MM.1S (cell line): ENCODE data around the gene NUDT21.
"Not testable (repeated sequence)": the region's sequence is repeated elsewhere in the genome, so short reads cannot be mapped to it uniquely, and the experiment has no call there.

Source experiments
- DNase-seq: peaks from one replicate; pipeline ENCODE4 v3.0.0-alpha.2; 2015
- H2AFZ ChIP-seq: fragments of 300-600 bp; sonication (generic); 2 replicates; pipeline ENCODE4 v1.6.0; 2016; ENCODE audit warnings: antibody characterized with exemption, low read length
- H3F3A ChIP-seq: fragments of 300-600 bp; sonication (generic); 2 replicates; pipeline ENCODE4 v1.6.1; 2016; ENCODE audit warnings: mild to moderate bottlenecking, antibody characterized with exemption, low read length, moderate library complexity, mixed read lengths; ENCODE audit not compliant: insufficient read depth
- H3K27ac ChIP-seq: fragments of 300-600 bp; sonication (generic); 2 replicates; pipeline ENCODE4 v1.5.1; 2016; ENCODE audit warnings: mild to moderate bottlenecking, low read length
- H3K27me3 ChIP-seq: fragments of 300-600 bp; sonication (generic); replicated peaks from 2 replicates; pipeline ENCODE4 v1.6.0; 2016; ENCODE audit warnings: low read length; ENCODE audit not compliant: insufficient read depth
- H3K36me3 ChIP-seq: fragments of 300-600 bp; sonication (generic); replicated peaks from 2 replicates; pipeline ENCODE4 v1.6.1; 2016; ENCODE audit warnings: mild to moderate bottlenecking, low read length, mixed read lengths; ENCODE audit not compliant: insufficient read depth
- H3K4me1 ChIP-seq: fragments of 300-600 bp; sonication (generic); 2 replicates; pipeline ENCODE4 v1.6.1; 2016; ENCODE audit warnings: low read length, mixed read lengths
- H3K4me2 ChIP-seq: fragments of 300-600 bp; sonication (generic); 2 replicates; pipeline ENCODE4 v1.6.0; 2016; ENCODE audit warnings: low read depth, low read length
- H3K4me3 ChIP-seq: fragments of 300-600 bp; sonication (generic); 2 replicates; pipeline ENCODE4 v1.5.1; 2016; ENCODE audit warnings: low read length, mixed read lengths
- H3K79me2 ChIP-seq: fragments of 300-600 bp; sonication (generic); 2 replicates; pipeline ENCODE4 v1.6.1; 2016; ENCODE audit warnings: mixed run types, low read length, mixed read lengths
- H3K9ac ChIP-seq: fragments of 300-600 bp; sonication (generic); 2 replicates; pipeline ENCODE4 v1.6.1; 2016; ENCODE audit warnings: low read length, mixed read lengths
- H3K9me2 ChIP-seq: fragments of 300-600 bp; sonication (generic); replicated peaks from 2 replicates; pipeline ENCODE4 v1.6.1; 2016; ENCODE audit warnings: mild to moderate bottlenecking, low read length, mixed read lengths; ENCODE audit not compliant: insufficient read depth
- H3K9me3 ChIP-seq: fragments of 300-600 bp; sonication (generic); replicated peaks from 2 replicates; pipeline ENCODE4 v1.6.1; 2016; ENCODE audit warnings: mild to moderate bottlenecking, low read length, mixed read lengths; ENCODE audit not compliant: insufficient read depth
- H4K20me1 ChIP-seq: fragments of 300-600 bp; sonication (generic); 2 replicates; pipeline ENCODE4 v1.6.1; 2016; ENCODE audit warnings: mild to moderate bottlenecking, low read length, moderate library complexity, mixed read lengths; ENCODE audit not compliant: insufficient read depth
- EZH2 ChIP-seq: fragments of 300-600 bp; sonication (generic); optimal IDR thresholded peaks from 2 replicates; pipeline ENCODE3; 2017; ENCODE audit warnings: low read depth, mild to moderate bottlenecking, antibody characterized with exemption, low read length, mixed read lengths
- EZH2phosphoT487 ChIP-seq: fragments of 300-600 bp; sonication (generic); IDR thresholded peaks from 2 replicates; pipeline ENCODE4 v1.6.1; 2018; ENCODE audit warnings: antibody characterized with exemption, low read length
- TF ChIP-seq, protein P1 (sequence below): fragments of 300-600 bp; sonication (generic); IDR thresholded peaks from 2 replicates; pipeline ENCODE4 v1.5.1; 2016; ENCODE audit warnings: antibody characterized with exemption, low read length, mixed read lengths

The NUDT21 gene

DNA sequence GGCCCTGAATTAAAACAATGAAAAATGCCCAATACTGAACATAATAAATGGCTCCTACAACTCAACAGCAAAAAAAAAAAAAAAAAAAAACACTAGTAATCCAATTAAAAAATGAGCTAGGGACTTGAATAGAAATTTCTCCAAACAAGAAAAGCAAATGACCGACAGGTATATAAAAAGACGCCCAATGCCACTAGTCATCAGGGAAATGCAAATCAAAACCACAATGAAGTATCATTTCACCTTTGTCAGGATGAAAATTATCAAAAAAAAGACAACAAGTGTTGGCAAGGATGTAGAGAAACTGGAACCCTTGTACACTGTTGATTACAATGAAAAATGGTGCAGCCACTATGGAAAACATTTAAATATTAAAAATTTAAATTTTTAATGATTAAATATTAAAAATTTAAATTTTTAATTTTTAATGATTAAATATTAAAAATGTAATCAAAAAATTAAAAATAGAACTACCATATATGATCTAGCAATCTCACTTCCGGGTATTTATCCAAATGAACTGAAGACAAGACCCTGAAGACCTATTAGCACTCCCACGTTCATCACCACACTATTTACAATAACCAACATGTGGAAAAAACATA is 40.6 kb upstream of the NUDT21 start:
- Histone ChIP-seq H3K4me3 (no peak overlapping the region), H3K27ac (no peak overlapping the region), H3F3A (no peaks in the 10 kb centered on the region), H3K27me3 (no peaks in the 10 kb centered on the region), H3K4me1 (peaks cover 12% of the 10 kb centered on the region), H3K36me3 (no peaks in the 10 kb centered on the region), H2AFZ (no peak overlapping the region), H3K9me2 (no peaks in the 10 kb centered on the region), H4K20me1 (no peaks in the 10 kb centered on the region), H3K9me3 (no peaks in the 10 kb centered on the region), H3K79me2 (no peaks in the 10 kb centered on the region), H3K4me2 (peak overlapping the region; percentile 41; the same call in 1 of the 2 replicates), H3K9ac (no peak overlapping the region)
- no peak for TF ChIP-seq EZH2
- no peak for TF ChIP-seq EZH2phosphoT487
- peak; percentile 63 for DNase-seq

DNA sequence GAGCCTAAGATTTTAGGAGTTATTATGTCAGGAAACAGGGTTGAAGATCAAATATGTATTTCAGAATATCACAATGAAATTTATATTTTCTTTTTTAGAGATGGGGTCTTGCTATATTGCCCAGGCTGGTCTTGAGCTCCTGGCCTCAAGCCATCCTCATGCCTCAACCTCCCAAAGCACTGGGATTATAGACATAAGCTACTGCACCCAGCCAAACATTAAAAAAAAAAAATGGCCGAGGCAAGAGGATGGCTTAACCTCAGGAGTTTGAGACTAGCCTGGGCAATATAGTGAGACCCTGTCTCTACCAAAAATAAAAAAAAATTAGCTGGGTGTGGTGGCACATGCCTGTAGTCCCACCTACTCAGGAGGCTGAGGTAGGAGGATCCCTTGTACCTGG is 37.7 kb upstream of the NUDT21 start:
- H3K4me2 ChIP-seq, H3K27me3 ChIP-seq: not testable (repeated sequence)

DNA sequence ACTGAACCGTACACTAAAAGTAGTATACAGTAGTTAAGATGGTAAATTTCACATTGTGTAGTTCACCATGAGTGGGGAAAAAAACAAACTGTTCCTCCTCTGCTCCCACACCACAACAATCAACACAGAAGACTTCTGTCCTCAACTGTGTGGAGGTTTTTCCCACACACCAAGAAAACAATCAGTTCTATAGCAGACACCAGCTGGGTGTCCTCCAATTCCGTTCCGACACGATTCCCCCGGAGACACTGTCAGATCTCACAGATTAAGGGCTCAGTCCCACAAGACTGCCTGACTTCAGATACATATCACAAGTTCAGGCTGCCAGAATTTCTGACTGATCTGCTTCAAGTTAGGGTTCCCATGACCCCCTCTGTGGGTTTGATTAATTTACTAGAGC is 36.9 kb upstream of the NUDT21 start:
- H3K4me1 ChIP-seq, result peaks cover 12% of the 10 kb centered on the region
- no peaks in the 10 kb centered on the region for H3K9me2 ChIP-seq
- no peak overlapping the region for H3K27ac ChIP-seq
- no peak for DNase-seq
- no peak overlapping the region for H3K9ac ChIP-seq
- H3K9me3 ChIP-seq, result no peaks in the 10 kb centered on the region
- H3K36me3 ChIP-seq, result no peaks in the 10 kb centered on the region
- no peak overlapping the region for H3K4me3 ChIP-seq
- H3F3A ChIP-seq, result no peaks in the 10 kb centered on the region
- H4K20me1 ChIP-seq, result no peaks in the 10 kb centered on the region
- H3K79me2 ChIP-seq, result no peaks in the 10 kb centered on the region
- no peaks in the 10 kb centered on the region for H3K27me3 ChIP-seq
- TF ChIP-seq EZH2 (no peak), EZH2phosphoT487 (no peak)
- TF ChIP-seq, protein P1, sequence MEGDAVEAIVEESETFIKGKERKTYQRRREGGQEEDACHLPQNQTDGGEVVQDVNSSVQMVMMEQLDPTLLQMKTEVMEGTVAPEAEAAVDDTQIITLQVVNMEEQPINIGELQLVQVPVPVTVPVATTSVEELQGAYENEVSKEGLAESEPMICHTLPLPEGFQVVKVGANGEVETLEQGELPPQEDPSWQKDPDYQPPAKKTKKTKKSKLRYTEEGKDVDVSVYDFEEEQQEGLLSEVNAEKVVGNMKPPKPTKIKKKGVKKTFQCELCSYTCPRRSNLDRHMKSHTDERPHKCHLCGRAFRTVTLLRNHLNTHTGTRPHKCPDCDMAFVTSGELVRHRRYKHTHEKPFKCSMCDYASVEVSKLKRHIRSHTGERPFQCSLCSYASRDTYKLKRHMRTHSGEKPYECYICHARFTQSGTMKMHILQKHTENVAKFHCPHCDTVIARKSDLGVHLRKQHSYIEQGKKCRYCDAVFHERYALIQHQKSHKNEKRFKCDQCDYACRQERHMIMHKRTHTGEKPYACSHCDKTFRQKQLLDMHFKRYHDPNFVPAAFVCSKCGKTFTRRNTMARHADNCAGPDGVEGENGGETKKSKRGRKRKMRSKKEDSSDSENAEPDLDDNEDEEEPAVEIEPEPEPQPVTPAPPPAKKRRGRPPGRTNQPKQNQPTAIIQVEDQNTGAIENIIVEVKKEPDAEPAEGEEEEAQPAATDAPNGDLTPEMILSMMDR, result no peak
- no peak overlapping the region for H2AFZ ChIP-seq
- no peak overlapping the region for H3K4me2 ChIP-seq

More for the DNA sequence above, 37.7 kb upstream of the NUDT21 start:
- H3K36me3 ChIP-seq, H3K79me2 ChIP-seq, H2AFZ ChIP-seq, H3K9me2 ChIP-seq, H3K9me3 ChIP-seq, H4K20me1 ChIP-seq, H3K27ac ChIP-seq, H3F3A ChIP-seq, H3K9ac ChIP-seq, DNase-seq, H3K4me3 ChIP-seq: not testable (repeated sequence)
- H3K4me1 ChIP-seq, result peaks cover 12% of the 10 kb centered on the region

DNA sequence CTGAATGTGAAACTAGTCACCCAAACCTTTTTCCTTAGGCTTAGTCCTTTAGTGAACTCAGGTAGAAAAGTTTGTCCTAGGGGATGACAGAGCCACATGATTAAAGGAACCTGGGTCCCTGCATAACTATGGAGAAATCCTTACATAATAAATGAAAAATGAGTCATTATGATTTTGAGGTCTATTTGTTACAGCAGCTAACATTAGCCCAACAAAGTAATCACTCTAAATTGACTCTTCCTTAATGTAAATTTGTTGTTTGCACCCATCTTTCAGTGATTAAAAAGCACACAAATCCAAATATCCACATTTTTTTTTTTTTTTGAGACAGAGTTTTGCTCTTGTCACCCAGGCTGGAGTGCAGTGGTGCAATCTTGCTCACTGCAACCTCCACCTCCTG is 32.3 kb upstream of the NUDT21 start:
- DNase-seq, result no peak
- Histone ChIP-seq H3K27ac (no peak overlapping the region), H3K27me3 (no peaks in the 10 kb centered on the region), H3K9me3 (no peaks in the 10 kb centered on the region), H3K79me2 (no peaks in the 10 kb centered on the region), H3F3A (no peaks in the 10 kb centered on the region), H3K4me2 (no peak overlapping the region), H3K9me2 (no peaks in the 10 kb centered on the region), H3K36me3 (no peaks in the 10 kb centered on the region), H3K4me3 (no peak overlapping the region), H3K9ac (no peak overlapping the region), H3K4me1 (no peaks in the 10 kb centered on the region), H4K20me1 (no peaks in the 10 kb centered on the region), H2AFZ (no peak overlapping the region)
- TF ChIP-seq, protein P1, result no peak
- TF ChIP-seq EZH2 (no peak), EZH2phosphoT487 (no peak)
